NCI-H82 (cell line): Measurements from ENCODE around the gene UBL3.

ENCODE experiments used
- DNase-seq: peaks from one replicate; lab custom pipeline; 2025; lab: John Stamatoyannopoulos, UW

The UBL3 gene

GRCh38 chr13:29850213-29850898 lies at the start of gene UBL3:
Gene UBL3, minus strand, starts transcription at chr13:29850617. Its CDS starts 1,079 bp downstream, at chr13:29849538.
- DNase-seq: peak; percentile 99

- no peak for DNase-seq
Observed at GRCh38 chr13:29897102-29897501, 46.7 kb upstream of the UBL3 start.

GRCh38 chr13:29893438-29893837 lies 43.0 kb upstream of the UBL3 start:
- DNase-seq: no peak

- no peak for DNase-seq
Observed at GRCh38 chr13:29892151-29892550, 41.7 kb upstream of the UBL3 start.

- no peak for DNase-seq
Observed at GRCh38 chr13:29889111-29889510, 38.7 kb upstream of the UBL3 start.

GRCh38 chr13:29888306-29888705 lies 37.9 kb upstream of the UBL3 start:
- DNase-seq: no peak

- DNase-seq: no peak
Observed at GRCh38 chr13:29887686-29888085, 37.3 kb upstream of the UBL3 start.

GRCh38 chr13:29887030-29887557 lies 36.7 kb upstream of the UBL3 start:
- no peak for DNase-seq

- no peak for DNase-seq
Observed at GRCh38 chr13:29886446-29886845, 36.0 kb upstream of the UBL3 start.

GRCh38 chr13:29885989-29886388 lies 35.6 kb upstream of the UBL3 start:
- no peak for DNase-seq

- DNase-seq: peak; percentile 50
Observed at GRCh38 chr13:29884671-29885430, 34.4 kb upstream of the UBL3 start.

GRCh38 chr13:29883941-29884518 lies 33.6 kb upstream of the UBL3 start:
- no peak for DNase-seq

GRCh38 chr13:29882076-29882475 lies 31.7 kb upstream of the UBL3 start:
- no peak for DNase-seq

GRCh38 chr13:29878101-29878500 lies 27.7 kb upstream of the UBL3 start:
- DNase-seq: no peak

GRCh38 chr13:29877456-29878078 lies 27.1 kb upstream of the UBL3 start:
- no peak for DNase-seq

- no peak for DNase-seq
Observed at GRCh38 chr13:29875646-29876045, 25.2 kb upstream of the UBL3 start.

GRCh38 chr13:29868581-29868980 lies 18.2 kb upstream of the UBL3 start:
- DNase-seq: no peak

GRCh38 chr13:29865934-29866333 lies 15.5 kb upstream of the UBL3 start:
- no peak for DNase-seq

- no peak for DNase-seq
Observed at GRCh38 chr13:29861694-29862110, 11.3 kb upstream of the UBL3 start.

- DNase-seq: no peak
Observed at GRCh38 chr13:29859971-29860370, 9.6 kb upstream of the UBL3 start.

- no peak for DNase-seq
Observed at GRCh38 chr13:29858667-29859066, 8.2 kb upstream of the UBL3 start.

GRCh38 chr13:29858231-29858630 lies 7.8 kb upstream of the UBL3 start:
- peak; percentile 50 for DNase-seq
